T-helper 17 cell (primary cell): ENCODE results near the gene NPHP4. TPM values are rescaled to one million over a fixed set of nuclear protein-coding genes. Genes with fewer than 3 reads are reported as not detected.
"Not testable (repeated sequence)": the region's sequence is repeated elsewhere in the genome, so short reads cannot be mapped to it uniquely, and the experiment has no call there.

ENCODE experiments used
- ATAC-seq: fragments of 150-1000 bp; cut with Tn5 transposase; 2 replicates; pipeline ENCODE4 v1.10.0; 2021; ENCODE audit warnings: mild to moderate bottlenecking, moderate library complexity
- DNase-seq, 3 donors: peaks; one replicate each; pipeline versions ENCODE4 v3.0.0 to v3.0.0-alpha.2; 2020 to 2021
- H3K9me3 ChIP-seq: one replicate; pipeline ENCODE4 v1.7.0; 2013; ENCODE audit warnings: low read length, mild to moderate bottlenecking; ENCODE audit not compliant: control insufficient read depth, poor library complexity, severe bottlenecking
- H3K27ac Mint-ChIP-seq: one replicate; pipeline ENCODE4 v1.8.0; 2022; ENCODE audit warnings: mild to moderate bottlenecking, moderate library complexity, mixed read lengths
- H3K27me3 Mint-ChIP-seq: one replicate; pipeline ENCODE4 v1.8.0; 2022; ENCODE audit warnings: mixed read lengths
- H3K36me3 Mint-ChIP-seq: one replicate; pipeline ENCODE4 v1.8.0; 2022; ENCODE audit warnings: low read depth, mixed read lengths
- H3K4me1 Mint-ChIP-seq: one replicate; pipeline ENCODE4 v1.8.0; 2022; ENCODE audit warnings: mild to moderate bottlenecking, mixed read lengths
- H3K4me3 Mint-ChIP-seq: one replicate; pipeline ENCODE4 v1.8.0; 2022; ENCODE audit warnings: mild to moderate bottlenecking, moderate library complexity, mixed read lengths
- total RNA-seq, 4 donors: library from RNA in 2 of 4; stranded (reverse) in 2 of 4; gene quantifications; one replicate each; pipeline ENCODE4 v1.2.3 and lab custom pipeline; 2022 to 2026

NPHP4 gene
- total RNA-seq, 2 donors from 2014 or later = 9.9 to 14.1 TPM

DNA sequence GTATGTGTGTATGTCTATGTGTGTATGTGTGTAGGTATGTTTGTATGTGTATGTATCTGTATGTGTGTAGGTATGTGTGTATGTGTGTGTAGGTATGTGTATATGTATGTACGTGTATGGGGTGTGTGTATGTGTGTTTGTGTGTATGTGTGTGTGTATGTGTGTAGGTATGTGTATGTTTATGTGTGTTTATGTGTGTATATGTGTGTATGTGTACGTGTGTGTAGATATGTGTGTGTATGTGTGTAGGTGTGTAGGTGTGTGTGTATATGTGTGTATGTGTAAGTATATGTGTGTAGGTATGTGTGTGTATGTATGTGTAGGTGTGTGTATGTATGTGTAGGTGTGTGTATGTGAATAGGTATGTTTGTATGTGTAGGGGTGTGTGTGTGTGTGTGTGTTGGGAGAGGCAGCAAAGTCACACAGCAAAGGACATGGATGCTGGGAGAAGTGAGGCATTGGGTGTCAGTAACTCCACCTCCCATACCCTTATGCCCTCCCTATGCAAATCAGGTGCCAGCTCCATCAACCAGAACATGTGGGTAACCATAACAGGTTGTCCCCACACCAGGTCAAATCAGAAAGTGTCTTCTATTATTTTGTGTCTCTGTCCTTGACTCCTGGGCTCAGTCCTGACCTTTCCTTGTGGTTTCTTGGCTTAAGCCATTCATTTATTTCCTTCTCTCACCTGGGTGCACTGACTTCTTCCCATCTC lies 38.5 kb upstream of the NPHP4 start:
- H3K27me3 Mint-ChIP-seq = no peaks in the 10 kb centered on the region
- DNase-seq (no peak), ATAC-seq (no peak)
- peaks cover 69% of the 10 kb centered on the region for H3K4me1 Mint-ChIP-seq
- H3K36me3 Mint-ChIP-seq = peaks cover 10% of the 10 kb centered on the region
- no peaks in the 10 kb centered on the region for H3K9me3 ChIP-seq
- peak overlapping the region; percentile 95 for H3K4me3 Mint-ChIP-seq
- H3K27ac Mint-ChIP-seq = peak overlapping the region; percentile 94

DNA sequence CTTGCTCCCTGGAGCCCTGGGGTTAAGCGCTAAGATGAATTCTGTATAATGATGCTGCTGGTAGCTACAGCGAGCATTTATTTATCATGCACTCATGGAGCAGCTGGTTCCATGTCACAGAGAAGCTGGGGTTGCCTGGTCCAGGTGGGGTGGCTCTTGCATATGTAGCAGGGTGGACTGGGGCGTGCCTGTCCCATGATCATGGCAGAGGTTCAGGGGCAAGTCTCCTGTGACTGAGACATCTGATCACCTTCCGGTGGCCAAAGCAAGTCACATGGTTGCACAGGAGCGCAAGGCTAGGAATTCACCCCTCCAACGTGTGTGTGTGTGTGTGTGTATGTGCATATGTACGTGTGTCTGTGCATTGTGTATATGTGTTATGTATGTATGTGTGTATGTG lies 37.9 kb upstream of the NPHP4 start:
- peaks cover 69% of the 10 kb centered on the region for H3K4me1 Mint-ChIP-seq
- ATAC-seq = no peak

DNA sequence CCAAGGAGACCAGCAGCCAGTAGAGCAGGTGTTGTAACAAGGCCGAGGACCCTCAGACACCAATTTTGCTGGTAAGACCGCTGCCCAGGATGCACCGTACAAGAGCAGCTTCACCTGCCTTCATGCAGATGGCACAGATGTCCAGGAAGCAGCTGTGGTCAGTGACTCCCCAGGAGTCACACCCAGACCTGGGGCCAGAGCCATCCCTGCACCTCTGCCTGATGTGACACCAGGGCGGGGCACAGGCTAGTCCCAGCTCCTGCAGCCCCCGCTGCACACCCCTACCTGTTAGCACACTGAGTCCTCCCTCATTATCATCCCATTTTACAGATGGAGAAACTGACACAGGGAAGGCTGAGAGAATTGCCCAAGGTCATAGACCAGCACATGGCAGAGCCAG lies 37.1 kb upstream of the NPHP4 start:
- Mint-ChIP-seq H3K4me3 (peak overlapping the region; percentile 95), H3K27ac (peak overlapping the region; percentile 98), H3K27me3 (no peaks in the 10 kb centered on the region), H3K36me3 (peaks cover 8% of the 10 kb centered on the region), H3K4me1 (peaks cover 66% of the 10 kb centered on the region)
- no peak for DNase-seq
- H3K9me3 ChIP-seq = no peaks in the 10 kb centered on the region
- ATAC-seq = no peak

More for the DNA sequence above, 37.9 kb upstream of the NPHP4 start:
- Mint-ChIP-seq H3K27me3 (no peaks in the 10 kb centered on the region), H3K4me3 (peak overlapping the region; percentile 95), H3K27ac (peak overlapping the region; percentile 94), H3K36me3 (peaks cover 10% of the 10 kb centered on the region)
- DNase-seq = no peak
- H3K9me3 ChIP-seq = no peaks in the 10 kb centered on the region

DNA sequence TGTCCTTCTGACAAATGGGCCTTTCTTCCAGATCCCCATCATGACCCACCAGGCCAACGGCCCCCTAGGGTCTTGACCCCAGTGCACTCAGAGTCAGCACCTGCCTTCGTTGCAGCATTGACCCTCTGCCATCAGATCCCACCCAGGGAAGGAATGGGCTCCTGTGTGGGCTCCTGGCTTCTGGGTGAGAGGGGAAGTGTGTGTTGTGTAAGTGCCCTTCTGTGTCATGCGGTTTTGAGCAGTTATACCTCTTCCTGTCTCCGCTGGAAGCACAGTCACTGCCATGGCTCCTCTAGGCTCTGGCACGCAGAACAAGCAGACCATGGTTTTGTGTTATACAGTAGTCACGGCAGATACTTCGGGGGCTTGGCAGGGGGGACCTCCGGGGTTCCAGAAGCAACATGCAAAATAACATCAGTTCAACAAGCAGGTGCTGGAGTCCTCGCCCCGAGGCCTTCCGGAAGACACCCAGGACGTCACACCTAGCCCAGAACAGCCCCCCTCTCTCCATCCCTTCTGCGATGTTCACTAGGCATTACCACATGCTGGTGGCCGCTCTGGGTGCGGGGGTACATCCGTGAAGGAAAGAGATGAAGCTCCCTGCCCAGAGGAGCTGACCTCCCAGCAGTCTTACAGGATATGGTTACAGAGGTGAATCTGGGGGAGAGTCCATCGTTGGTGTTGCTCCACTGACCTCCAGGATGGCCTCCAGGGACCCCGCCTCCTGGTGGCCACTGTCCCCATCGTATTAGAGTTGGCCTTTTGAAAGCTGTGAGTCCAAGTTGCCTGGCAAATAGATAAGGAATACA lies 36.0 kb upstream of the NPHP4 start:
- no peaks in the 10 kb centered on the region for H3K9me3 ChIP-seq
- Mint-ChIP-seq H3K4me1 (peaks cover 64% of the 10 kb centered on the region), H3K4me3 (peak overlapping the region; percentile 95), H3K27ac (peak overlapping the region; percentile 98), H3K36me3 (peaks cover 6% of the 10 kb centered on the region), H3K27me3 (no peaks in the 10 kb centered on the region)
- ATAC-seq (peak; percentile 60), DNase-seq (peak; percentile 20 to 41 (median 41))

DNA sequence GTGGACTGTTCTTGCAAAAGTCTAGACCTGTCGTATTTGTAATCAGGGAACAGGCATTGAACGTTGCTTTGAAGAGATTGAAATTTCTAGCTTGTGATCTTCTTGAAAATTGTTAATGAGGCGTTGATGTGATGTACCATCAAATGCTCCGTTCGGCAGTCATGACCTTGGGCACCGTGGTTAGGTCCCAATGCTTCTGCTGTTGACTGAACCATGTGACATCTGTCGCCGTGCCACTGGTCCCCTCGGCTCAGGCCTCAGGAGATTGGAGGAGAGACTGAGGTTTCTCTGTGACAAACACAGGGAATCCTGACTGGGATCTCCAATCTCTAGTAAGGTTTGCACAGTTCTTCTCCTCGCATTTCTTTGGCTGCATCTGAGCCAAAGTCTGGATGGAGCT lies 35.4 kb upstream of the NPHP4 start:
- H3K4me1 Mint-ChIP-seq = peaks cover 57% of the 10 kb centered on the region
- ATAC-seq (no peak), DNase-seq (no peak)
- H3K9me3 ChIP-seq = no peaks in the 10 kb centered on the region
- no peaks in the 10 kb centered on the region for H3K27me3 Mint-ChIP-seq
- peak overlapping the region; percentile 98 for H3K27ac Mint-ChIP-seq
- H3K36me3 Mint-ChIP-seq = peaks cover 5% of the 10 kb centered on the region
- H3K4me3 Mint-ChIP-seq = peak overlapping the region; percentile 95

DNA sequence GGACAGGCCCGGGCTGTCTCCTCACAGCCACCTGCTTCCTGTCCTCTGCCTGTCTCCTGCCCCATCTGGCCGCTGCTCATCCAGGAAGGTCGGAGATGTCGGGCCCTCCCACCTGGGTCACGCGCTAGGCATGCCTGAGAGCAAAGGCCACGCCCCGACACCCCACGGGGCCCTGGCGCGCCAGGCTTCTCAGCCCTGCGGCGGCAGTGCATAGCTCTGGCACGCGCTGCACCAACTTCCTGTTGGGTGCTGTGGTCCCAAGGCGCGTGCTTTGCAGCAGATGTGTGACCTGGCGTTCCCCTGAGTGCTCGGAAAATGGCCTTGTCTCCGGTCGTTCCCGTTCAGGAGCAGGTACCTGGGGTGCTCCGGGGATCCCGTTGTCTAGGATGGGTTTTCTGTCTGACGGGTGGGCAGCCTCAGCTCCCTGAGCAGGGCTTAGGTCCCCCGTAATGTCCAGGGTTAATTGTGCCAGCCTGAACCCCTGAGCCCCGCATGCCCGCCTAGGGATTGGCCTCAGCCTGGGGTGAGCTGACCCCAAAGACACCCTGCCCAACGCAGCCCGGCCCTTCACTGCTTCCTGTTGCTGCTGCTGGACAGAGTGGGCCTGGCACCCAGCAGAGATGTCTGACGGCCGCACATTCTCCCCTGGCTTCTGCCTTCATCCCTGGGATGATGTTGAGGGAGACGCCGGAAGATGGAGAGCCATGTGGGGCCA lies 34.0 kb upstream of the NPHP4 start:
- peak overlapping the region; percentile 95 for H3K4me3 Mint-ChIP-seq
- DNase-seq = peak; percentile 87 to 91 (median 89)
- H3K27ac Mint-ChIP-seq = peak overlapping the region; percentile 98
- H3K4me1 Mint-ChIP-seq = peaks cover 50% of the 10 kb centered on the region
- ATAC-seq = peak; percentile 90
- H3K9me3 ChIP-seq = no peaks in the 10 kb centered on the region
- peaks cover 5% of the 10 kb centered on the region for H3K36me3 Mint-ChIP-seq
- H3K27me3 Mint-ChIP-seq = no peaks in the 10 kb centered on the region

DNA sequence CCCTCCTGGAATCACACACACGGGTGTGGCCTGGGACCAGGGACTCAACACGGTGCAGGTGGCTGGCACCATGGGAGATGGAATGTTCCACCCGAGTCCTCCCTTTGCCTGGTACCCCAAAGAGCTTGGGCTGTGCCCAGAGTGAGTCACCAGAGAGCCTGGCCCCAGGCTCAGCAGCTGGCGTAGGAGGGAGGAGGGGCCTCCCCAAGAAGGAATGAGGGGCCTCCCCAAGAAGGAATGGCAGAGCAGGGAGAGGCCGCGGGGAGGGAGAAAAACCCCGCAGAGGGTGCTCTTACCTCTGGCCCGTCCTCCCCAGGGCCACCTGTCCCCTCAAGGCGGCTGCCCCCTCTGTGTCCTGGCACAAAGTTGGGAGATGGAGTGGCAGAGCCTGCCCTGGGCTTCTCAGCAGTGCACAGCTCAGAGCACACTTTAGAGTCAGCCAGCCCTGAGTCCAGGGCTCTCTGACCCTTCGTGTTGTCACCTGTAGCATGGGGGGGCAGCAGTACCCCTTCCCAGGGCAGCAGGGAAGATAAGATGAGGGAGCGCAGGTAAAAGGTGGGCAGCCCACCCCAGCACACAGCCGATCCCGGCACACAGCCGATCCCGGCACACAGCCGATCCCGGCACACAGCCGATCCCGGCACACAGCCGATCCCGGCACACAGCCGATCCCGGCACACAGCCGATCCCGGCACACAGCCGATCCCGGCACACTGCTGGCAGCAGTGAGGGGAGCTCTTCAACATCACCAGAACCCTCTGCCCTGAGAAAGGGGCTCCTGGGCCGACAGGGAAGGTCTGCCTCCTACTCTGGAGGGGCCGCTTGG lies 33.3 kb upstream of the NPHP4 start:
- Mint-ChIP-seq H3K4me3 (peak overlapping the region; percentile 95), H3K27ac (peak overlapping the region; percentile 98), H3K36me3 (peaks cover 2% of the 10 kb centered on the region), H3K27me3 (no peaks in the 10 kb centered on the region), H3K4me1 (peaks cover 42% of the 10 kb centered on the region)
- no peaks in the 10 kb centered on the region for H3K9me3 ChIP-seq
- no peak for ATAC-seq
- DNase-seq = no peak

DNA sequence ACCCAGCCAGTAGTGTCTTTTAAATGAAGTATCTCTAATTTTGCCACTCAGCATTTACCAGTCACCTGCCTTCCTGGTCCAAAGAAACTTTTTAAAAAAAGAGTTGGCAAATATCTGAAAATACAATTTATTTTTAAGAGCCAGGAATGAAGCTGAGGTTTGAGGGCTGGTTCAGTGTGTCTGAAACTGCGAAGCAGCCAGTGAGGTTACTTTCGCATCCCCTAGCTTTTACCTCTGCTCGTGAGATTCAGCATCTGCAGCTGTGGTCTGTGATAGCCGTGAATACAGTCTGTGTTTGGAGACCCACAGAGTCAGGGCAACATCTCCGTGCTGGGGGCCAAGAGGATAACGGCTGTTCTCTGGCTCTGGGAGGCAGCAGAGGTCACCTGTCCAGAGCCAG lies 32.2 kb upstream of the NPHP4 start:
- Mint-ChIP-seq H3K27me3 (no peaks in the 10 kb centered on the region), H3K4me3 (no peak overlapping the region), H3K27ac (peak overlapping the region; percentile 98), H3K36me3 (no peaks in the 10 kb centered on the region), H3K4me1 (peaks cover 39% of the 10 kb centered on the region)
- no peaks in the 10 kb centered on the region for H3K9me3 ChIP-seq
- ATAC-seq (no peak), DNase-seq (no peak)

DNA sequence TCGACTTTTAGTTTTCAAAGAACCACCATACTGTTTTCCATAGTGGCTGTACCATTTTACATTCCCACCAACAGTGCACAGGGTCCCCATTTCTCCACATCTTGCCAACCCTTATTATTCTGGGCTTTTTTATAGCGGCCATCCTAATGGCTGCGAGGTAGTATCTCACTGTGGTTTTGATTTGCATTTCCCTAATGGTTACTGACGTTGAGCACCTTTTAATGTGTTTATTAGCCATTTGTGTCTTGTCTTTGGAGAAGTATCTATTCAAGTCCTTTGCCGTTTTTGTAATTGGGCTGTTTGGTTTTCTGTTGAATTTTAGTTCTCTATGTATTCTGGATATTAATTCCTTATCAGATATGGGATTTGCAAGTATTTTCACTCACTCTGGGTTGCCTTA lies 31.1 kb upstream of the NPHP4 start:
- Mint-ChIP-seq H3K4me1 (peaks cover 33% of the 10 kb centered on the region), H3K36me3 (no peaks in the 10 kb centered on the region), H3K4me3 (peak overlapping the region; percentile 41), H3K27ac (no peak overlapping the region), H3K27me3 (no peaks in the 10 kb centered on the region)
- DNase-seq = no peak
- ATAC-seq = no peak
- H3K9me3 ChIP-seq = no peaks in the 10 kb centered on the region

DNA sequence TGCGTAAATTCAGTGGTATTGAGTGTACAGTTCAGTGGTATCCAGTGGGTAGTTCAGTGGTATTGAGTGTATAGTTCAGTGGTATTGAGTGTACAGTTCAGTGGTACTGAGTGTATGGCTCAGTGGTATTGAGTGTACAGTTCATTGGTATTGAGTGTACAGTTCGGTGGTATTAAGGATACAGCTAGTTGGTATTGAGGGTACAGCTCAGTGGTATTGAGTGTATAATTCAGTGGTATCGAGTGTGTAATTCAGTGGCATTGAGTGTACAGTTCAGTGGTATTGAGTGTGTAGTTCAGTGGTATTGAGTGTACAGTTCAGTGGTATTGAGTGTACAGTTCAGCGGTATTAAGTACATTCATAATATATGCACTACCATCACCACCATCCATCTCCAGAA lies 30.0 kb upstream of the NPHP4 start:
- H3K36me3 Mint-ChIP-seq = no peaks in the 10 kb centered on the region
- H3K4me3 Mint-ChIP-seq = no peak overlapping the region
- H3K4me1 Mint-ChIP-seq = peaks cover 23% of the 10 kb centered on the region
- H3K9me3 ChIP-seq = no peaks in the 10 kb centered on the region
- H3K27ac Mint-ChIP-seq = no peak overlapping the region
- DNase-seq (no peak), ATAC-seq (no peak)
- H3K27me3 Mint-ChIP-seq = no peaks in the 10 kb centered on the region

DNA sequence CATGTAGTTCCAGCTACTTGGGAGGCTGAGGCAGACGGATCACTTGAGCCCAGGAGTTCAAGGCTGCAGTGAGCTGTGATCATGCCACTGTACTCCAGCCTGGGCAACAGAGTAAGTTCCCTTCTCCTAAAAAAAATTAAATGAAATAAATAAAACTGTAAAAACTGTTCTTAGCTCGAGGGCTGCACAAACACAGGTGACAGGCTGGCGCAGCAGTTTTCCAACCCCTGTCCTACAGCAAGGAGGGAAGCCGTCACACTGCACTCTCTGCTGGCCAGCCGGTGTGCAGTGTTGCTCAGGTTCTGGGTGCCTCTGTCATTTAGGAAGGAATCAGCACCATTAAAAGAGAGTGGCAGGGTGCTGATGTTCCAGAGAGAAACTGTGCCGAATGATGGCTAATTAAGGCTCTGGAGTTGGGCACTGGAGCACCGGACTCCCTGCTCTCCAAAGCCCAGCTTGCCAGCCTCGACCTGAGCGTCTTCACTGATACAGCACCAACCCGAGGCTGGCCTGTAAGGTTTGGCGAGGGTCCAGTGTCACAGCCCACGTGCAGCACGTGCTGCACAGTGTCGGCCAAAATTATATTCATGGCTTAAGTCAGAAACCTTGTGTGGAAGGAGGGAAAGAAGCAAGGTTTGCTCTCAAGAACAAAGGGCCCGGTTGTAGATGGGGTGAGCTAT lies 27.1 kb upstream of the NPHP4 start:
- no peaks in the 10 kb centered on the region for H3K9me3 ChIP-seq
- ATAC-seq (no peak), DNase-seq (no peak)
- Mint-ChIP-seq H3K4me3 (no peak overlapping the region), H3K27ac (no peak overlapping the region), H3K27me3 (no peaks in the 10 kb centered on the region), H3K4me1 (peaks cover 7% of the 10 kb centered on the region), H3K36me3 (no peaks in the 10 kb centered on the region)

DNA sequence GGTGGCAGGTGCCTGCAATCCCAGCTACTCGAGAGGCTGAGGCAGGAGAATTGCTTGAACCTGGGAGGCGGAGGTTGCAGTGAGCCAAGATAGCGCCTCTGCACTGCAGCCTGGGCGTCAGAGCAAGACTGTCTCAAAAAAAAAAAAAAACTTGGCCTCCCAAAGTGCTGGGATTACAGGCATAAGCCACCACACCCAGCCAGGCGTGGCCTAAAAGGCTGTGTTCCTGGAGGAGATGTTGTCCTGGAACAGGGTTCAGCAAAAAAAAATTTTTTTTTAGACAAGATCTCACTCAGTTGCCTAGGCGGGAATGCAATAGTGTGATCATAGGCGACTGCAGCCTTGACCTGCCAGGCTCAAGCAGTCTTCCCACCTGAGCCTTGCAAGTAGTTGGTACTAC lies 25.4 kb upstream of the NPHP4 start:
- not testable (repeated sequence) for H3K27me3 Mint-ChIP-seq

More for the DNA sequence above, 25.4 kb upstream of the NPHP4 start:
- peaks cover 14% of the 10 kb centered on the region for H3K4me1 Mint-ChIP-seq
- H3K36me3 Mint-ChIP-seq, H3K4me3 Mint-ChIP-seq, H3K9me3 ChIP-seq, ATAC-seq, H3K27ac Mint-ChIP-seq, DNase-seq: not testable (repeated sequence)
